ENCODE results near the gene HSPA12B.

Gene HSPA12B

GRCh38 chr20:3765171-3765882 is 32.8 kb downstream of the HSPA12B start:
- Histone ChIP-seq H3K36me3 (ENCODE audit: control insufficient read depth, low read depth, low read length) (peaks cover 8% of the 10 kb centered on the region), H3K4me1 (ENCODE audit: control insufficient read depth, low read depth, low read length) (peaks cover 9% of the 10 kb centered on the region), H3K9ac (ENCODE audit: low read length) (no peak overlapping the region), H3K9me3 (ENCODE audit: control insufficient read depth, low read depth, low read length) (no peaks in the 10 kb centered on the region), H3K27ac (ENCODE audit: low read length) (no peak overlapping the region), H3K27me3 (ENCODE audit: control insufficient read depth, insufficient read depth, low read length) (no peaks in the 10 kb centered on the region), H3K4me3 (ENCODE audit: low read length) (no peak overlapping the region)

- Histone ChIP-seq H3K27ac (ENCODE audit: low read length) (no peak overlapping the region), H3K36me3 (ENCODE audit: control insufficient read depth, low read depth, low read length) (peaks cover 4% of the 10 kb centered on the region), H3K27me3 (ENCODE audit: control insufficient read depth, insufficient read depth, low read length) (no peaks in the 10 kb centered on the region), H3K9ac (ENCODE audit: low read length) (peak overlapping the region; percentile 72), H3K9me3 (ENCODE audit: control insufficient read depth, low read depth, low read length) (no peaks in the 10 kb centered on the region), H3K4me3 (ENCODE audit: low read length) (peak overlapping the region; percentile 82), H3K4me1 (ENCODE audit: control insufficient read depth, low read depth, low read length) (peaks cover 9% of the 10 kb centered on the region)
Measured at GRCh38 chr20:3766422-3767109, 34.1 kb downstream of the HSPA12B start.

- Histone ChIP-seq H3K4me3 (ENCODE audit: low read length) (peak overlapping the region; percentile 82), H3K4me1 (ENCODE audit: control insufficient read depth, low read depth, low read length) (peaks cover 9% of the 10 kb centered on the region), H3K27ac (ENCODE audit: low read length) (no peak overlapping the region), H3K36me3 (ENCODE audit: control insufficient read depth, low read depth, low read length) (no peaks in the 10 kb centered on the region), H3K9ac (ENCODE audit: low read length) (peak overlapping the region; percentile 72), H3K9me3 (ENCODE audit: control insufficient read depth, low read depth, low read length) (no peaks in the 10 kb centered on the region), H3K27me3 (ENCODE audit: control insufficient read depth, insufficient read depth, low read length) (no peaks in the 10 kb centered on the region)
Measured at GRCh38 chr20:3767110-3767426, 34.6 kb downstream of the HSPA12B start.

DNA sequence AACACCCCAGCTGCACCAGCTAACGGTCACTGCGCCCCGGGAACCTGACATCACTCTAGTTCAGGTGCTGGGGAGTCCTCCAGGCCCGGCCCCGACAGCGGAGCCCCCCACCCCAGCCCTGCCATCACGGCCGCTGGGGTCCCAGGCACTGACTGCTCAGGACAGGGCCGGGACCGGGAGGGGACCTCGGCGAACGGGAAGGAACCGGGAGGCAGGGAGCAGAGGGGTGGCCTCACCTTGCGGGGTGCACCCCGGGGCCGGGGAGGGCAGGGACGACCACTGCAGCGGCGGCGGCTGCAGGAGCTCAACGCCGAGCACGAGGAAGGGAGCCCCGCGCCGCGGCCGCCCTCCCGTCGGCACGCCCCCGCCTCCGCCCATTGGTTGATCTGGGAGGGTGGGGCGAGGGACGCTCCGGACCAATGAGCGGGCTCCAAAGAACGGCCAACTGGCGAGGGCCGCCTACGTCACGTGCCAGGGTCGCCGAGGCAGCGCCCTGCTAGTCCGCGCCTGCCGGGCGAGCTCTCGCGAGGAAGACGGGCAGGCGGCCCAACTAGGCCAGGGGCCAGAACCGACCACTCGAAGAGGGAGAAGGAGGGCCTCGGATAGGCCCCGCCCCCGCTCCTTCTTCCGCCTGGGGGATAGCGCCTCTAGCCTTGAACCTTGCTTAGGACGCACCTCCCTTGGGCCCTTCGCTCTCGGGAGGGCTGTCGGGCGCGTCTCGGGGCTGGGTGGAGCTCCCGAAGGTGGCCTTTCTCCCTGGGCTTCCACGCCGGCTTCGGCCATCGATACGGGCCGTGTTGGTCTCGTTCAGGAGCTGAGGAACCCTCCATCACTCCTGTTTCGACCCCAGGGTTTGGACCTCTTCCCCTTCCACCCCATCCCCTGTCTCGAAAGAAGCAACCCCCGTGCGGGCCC is 35.2 kb downstream of the HSPA12B start, which contains the start of gene ADISSP:
ADISSP (minus strand) TSS at position 327 of the 915 bp plus-strand sequence. CDS start 7,653 bp downstream, outside the sequence.
- H3K9me3 ChIP-seq (ENCODE audit: control insufficient read depth, low read depth, low read length) = no peaks in the 10 kb centered on the region
- peak within 1 kb of the TSS; percentile 13 for H3K27ac ChIP-seq (ENCODE audit: low read length)
- peak within 1 kb of the TSS; percentile 83 for H3K9ac ChIP-seq (ENCODE audit: low read length)
- H3K27me3 ChIP-seq (ENCODE audit: control insufficient read depth, insufficient read depth, low read length) = no peaks in the 10 kb centered on the region
- no peaks in the 10 kb centered on the region for H3K36me3 ChIP-seq (ENCODE audit: control insufficient read depth, low read depth, low read length)
- peaks cover 9% of the 10 kb centered on the region for H3K4me1 ChIP-seq (ENCODE audit: control insufficient read depth, low read depth, low read length)
- peak within 1 kb of the TSS; percentile 82 for H3K4me3 ChIP-seq (ENCODE audit: low read length)

DNA sequence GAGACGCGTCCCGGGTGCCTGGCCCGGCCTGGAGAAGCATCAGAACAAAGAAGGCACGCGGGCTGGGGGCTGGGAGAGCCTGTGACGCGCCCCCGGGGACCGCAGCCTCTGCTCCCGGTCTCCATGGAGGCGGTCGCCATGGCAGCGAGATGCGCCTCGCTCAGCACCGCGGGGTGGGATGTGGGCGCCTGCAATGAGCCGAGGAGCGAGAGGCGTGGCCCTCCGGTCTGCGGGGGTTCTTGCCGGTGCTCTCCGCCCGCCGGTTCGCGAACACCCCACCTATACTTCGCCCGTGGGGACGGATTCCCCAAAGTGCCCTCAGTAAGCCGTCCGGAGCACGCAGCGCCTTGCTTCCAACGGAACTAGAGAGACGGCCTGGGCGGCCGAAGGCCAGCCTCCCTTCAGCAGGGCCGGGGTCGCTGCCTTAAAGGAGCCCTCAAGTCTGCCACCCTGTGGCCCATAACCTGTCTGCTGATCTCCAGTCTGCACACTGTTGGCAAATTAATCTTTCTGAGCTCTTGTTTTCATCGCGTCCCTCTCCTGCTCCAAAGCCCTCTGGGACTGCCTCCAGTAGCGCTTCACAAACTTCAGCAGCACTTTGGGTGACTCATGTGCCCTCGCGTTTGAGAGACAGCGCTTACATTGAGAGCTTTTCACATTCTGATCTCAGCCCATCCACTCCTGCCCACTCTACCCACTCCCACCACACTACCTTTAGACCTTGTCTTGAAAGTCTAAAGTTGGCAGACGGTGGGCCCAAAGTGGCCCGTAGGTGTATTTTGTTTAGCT is 36.1 kb downstream of the HSPA12B start:
- peak overlapping the region; percentile 82 for H3K4me3 ChIP-seq (ENCODE audit: low read length)
- H3K36me3 ChIP-seq (ENCODE audit: control insufficient read depth, low read depth, low read length) = no peaks in the 10 kb centered on the region
- no peaks in the 10 kb centered on the region for H3K27me3 ChIP-seq (ENCODE audit: control insufficient read depth, insufficient read depth, low read length)
- peak overlapping the region; percentile 83 for H3K9ac ChIP-seq (ENCODE audit: low read length)
- H3K27ac ChIP-seq (ENCODE audit: low read length) = peak overlapping the region; percentile 13
- peaks cover 9% of the 10 kb centered on the region for H3K4me1 ChIP-seq (ENCODE audit: control insufficient read depth, low read depth, low read length)
- no peaks in the 10 kb centered on the region for H3K9me3 ChIP-seq (ENCODE audit: control insufficient read depth, low read depth, low read length)

- Histone ChIP-seq H3K9ac (ENCODE audit: low read length) (no peak overlapping the region), H3K4me1 (ENCODE audit: control insufficient read depth, low read depth, low read length) (peaks cover 6% of the 10 kb centered on the region), H3K27ac (ENCODE audit: low read length) (no peak overlapping the region), H3K4me3 (ENCODE audit: low read length) (no peak overlapping the region), H3K27me3 (ENCODE audit: control insufficient read depth, insufficient read depth, low read length) (peaks cover 7% of the 10 kb centered on the region), H3K36me3 (ENCODE audit: control insufficient read depth, low read depth, low read length) (no peaks in the 10 kb centered on the region), H3K9me3 (ENCODE audit: control insufficient read depth, low read depth, low read length) (no peaks in the 10 kb centered on the region)
Measured at GRCh38 chr20:3771552-3772058, 39.1 kb downstream of the HSPA12B start.

- Histone ChIP-seq H3K9ac (ENCODE audit: low read length) (no peak overlapping the region), H3K27me3 (ENCODE audit: control insufficient read depth, insufficient read depth, low read length) (peaks cover 45% of the 10 kb centered on the region), H3K36me3 (ENCODE audit: control insufficient read depth, low read depth, low read length) (no peaks in the 10 kb centered on the region), H3K27ac (ENCODE audit: low read length) (no peak overlapping the region), H3K9me3 (ENCODE audit: control insufficient read depth, low read depth, low read length) (no peaks in the 10 kb centered on the region), H3K4me3 (ENCODE audit: low read length) (no peak overlapping the region), H3K4me1 (ENCODE audit: control insufficient read depth, low read depth, low read length) (no peaks in the 10 kb centered on the region)
Measured at GRCh38 chr20:3775457-3776108, 43.1 kb downstream of the HSPA12B start.

- peaks cover 4% of the 10 kb centered on the region for H3K4me1 ChIP-seq (ENCODE audit: control insufficient read depth, low read depth, low read length)
- H3K4me3 ChIP-seq (ENCODE audit: low read length) = peak overlapping the region; percentile 71
- H3K9me3 ChIP-seq (ENCODE audit: control insufficient read depth, low read depth, low read length) = no peaks in the 10 kb centered on the region
- no peak overlapping the region for H3K27ac ChIP-seq (ENCODE audit: low read length)
- no peaks in the 10 kb centered on the region for H3K36me3 ChIP-seq (ENCODE audit: control insufficient read depth, low read depth, low read length)
- no peak overlapping the region for H3K9ac ChIP-seq (ENCODE audit: low read length)
- peaks cover 47% of the 10 kb centered on the region for H3K27me3 ChIP-seq (ENCODE audit: control insufficient read depth, insufficient read depth, low read length)
Measured at GRCh38 chr20:3777381-3777715, 44.9 kb downstream of the HSPA12B start.

- Histone ChIP-seq H3K4me3 (ENCODE audit: low read length) (peak overlapping the region; percentile 71), H3K9ac (ENCODE audit: low read length) (no peak overlapping the region)
Measured at GRCh38 chr20:3777716-3778629, 45.5 kb downstream of the HSPA12B start.

GRCh38 chr20:3778976-3779375 is 46.5 kb downstream of the HSPA12B start:
- H3K9ac ChIP-seq (ENCODE audit: low read length) = no peak overlapping the region
- H3K4me3 ChIP-seq (ENCODE audit: low read length) = peak overlapping the region; percentile 71
- no peaks in the 10 kb centered on the region for H3K36me3 ChIP-seq (ENCODE audit: control insufficient read depth, low read depth, low read length)
- peaks cover 4% of the 10 kb centered on the region for H3K4me1 ChIP-seq (ENCODE audit: control insufficient read depth, low read depth, low read length)
- no peaks in the 10 kb centered on the region for H3K9me3 ChIP-seq (ENCODE audit: control insufficient read depth, low read depth, low read length)
- no peak overlapping the region for H3K27ac ChIP-seq (ENCODE audit: low read length)
- peaks cover 47% of the 10 kb centered on the region for H3K27me3 ChIP-seq (ENCODE audit: control insufficient read depth, insufficient read depth, low read length)

More at GRCh38 chr20:3777716-3778629, 45.5 kb downstream of the HSPA12B start:
- H3K4me1 ChIP-seq (ENCODE audit: control insufficient read depth, low read depth, low read length) = peaks cover 4% of the 10 kb centered on the region
- no peak overlapping the region for H3K27ac ChIP-seq (ENCODE audit: low read length)
- H3K27me3 ChIP-seq (ENCODE audit: control insufficient read depth, insufficient read depth, low read length) = peaks cover 47% of the 10 kb centered on the region
- no peaks in the 10 kb centered on the region for H3K9me3 ChIP-seq (ENCODE audit: control insufficient read depth, low read depth, low read length)
- H3K36me3 ChIP-seq (ENCODE audit: control insufficient read depth, low read depth, low read length) = no peaks in the 10 kb centered on the region
